Osteoblast (primary cell): ENCODE measurements around the gene CDC42BPA. TPM values are rescaled to one million over a fixed set of nuclear protein-coding genes. Genes with fewer than 3 reads are reported as not detected.
"Not testable (repeated sequence)": the region's sequence is repeated elsewhere in the genome, so short reads cannot be mapped to it uniquely, and the experiment has no call there.

Experiments
- DNase-seq: peaks from one replicate; pipeline ENCODE4 v3.0.0; 2011; ENCODE audit warnings: low spot score, mixed read lengths; ENCODE audit not compliant: insufficient read length; ENCODE audit errors: missing footprints
- H2AFZ ChIP-seq: 2 replicates; pipeline ENCODE4 v1.6.0; 2011; ENCODE audit warnings: mild to moderate bottlenecking, low read length
- H3K27ac ChIP-seq: 2 replicates; pipeline ENCODE4 v1.5.1; 2011; ENCODE audit warnings: mild to moderate bottlenecking, low read depth, low read length, moderate library complexity
- H3K27me3 ChIP-seq: 2 replicates; pipeline ENCODE4 v1.6.0; 2012; ENCODE audit warnings: mild to moderate bottlenecking, control low read depth, inconsistent platforms, low read length, moderate library complexity; ENCODE audit not compliant: insufficient read depth
- H3K36me3 ChIP-seq: 2 replicates; pipeline ENCODE4 v1.5.1; 2011; ENCODE audit warnings: mild to moderate bottlenecking, low read length, control low read depth, moderate library complexity; ENCODE audit not compliant: insufficient read depth
- H3K4me1 ChIP-seq: 2 replicates; pipeline ENCODE4 v1.5.1; 2011; ENCODE audit warnings: mild to moderate bottlenecking, low read length, control low read depth, moderate library complexity; ENCODE audit not compliant: insufficient read depth
- H3K4me2 ChIP-seq: 2 replicates; pipeline ENCODE4 v1.6.0; 2011; ENCODE audit warnings: mild to moderate bottlenecking, low read length; ENCODE audit not compliant: insufficient read depth
- H3K4me3 ChIP-seq: fragments of 200-600 bp; sonication (generic); 3 replicates; pipeline ENCODE4 v1.5.1; 2012; ENCODE audit warnings: mild to moderate bottlenecking, low read length, inconsistent platforms; ENCODE audit not compliant: insufficient read depth
- H3K79me2 ChIP-seq: 2 replicates; pipeline ENCODE4 v1.6.0; 2012; ENCODE audit warnings: mild to moderate bottlenecking, low read length, control low read depth, inconsistent platforms; ENCODE audit not compliant: insufficient read depth
- H3K9me3 ChIP-seq: 2 replicates; pipeline ENCODE4 v1.5.1; 2011; ENCODE audit warnings: low read depth, low read length, control low read depth
- H4K20me1 ChIP-seq: 2 replicates; pipeline ENCODE4 v1.6.0; 2012; ENCODE audit warnings: mild to moderate bottlenecking, low read length, control low read depth; ENCODE audit not compliant: insufficient read depth
- CTCF ChIP-seq: IDR thresholded peaks from 2 replicates; pipeline ENCODE4 v1.5.1; 2011; ENCODE audit warnings: mild to moderate bottlenecking, low read depth, low read length, moderate library complexity; ENCODE audit errors: extremely low read depth
- total RNA-seq: library from RNA; depleted of rRNA; stranded (reverse); fragments of >200 nt; gene quantifications from 2 replicates; pipeline ENCODE4 v1.2.3, GENCODE V29; 2012

CDC42BPA gene
- total RNA-seq, 1 donor, result 77.8 TPM

- H2AFZ ChIP-seq, result no peak overlapping the region
- no peaks in the 10 kb centered on the region for H3K79me2 ChIP-seq
- no peaks in the 10 kb centered on the region for H3K36me3 ChIP-seq
- no peak overlapping the region for H3K27ac ChIP-seq
- H3K27me3 ChIP-seq, result no peaks in the 10 kb centered on the region
- H3K9me3 ChIP-seq, result no peaks in the 10 kb centered on the region
- DNase-seq, result no peak
- no peaks in the 10 kb centered on the region for H4K20me1 ChIP-seq
- no peak overlapping the region for H3K4me2 ChIP-seq
- no peak for TF ChIP-seq CTCF
- no peak overlapping the region for H3K4me3 ChIP-seq
- no peaks in the 10 kb centered on the region for H3K4me1 ChIP-seq
Measured at GRCh38 chr1:227120826-227121225, 197.5 kb downstream of the CDC42BPA start.

GRCh38 chr1:227112538-227112937 is 205.8 kb downstream of the CDC42BPA start:
- peaks cover 10% of the 10 kb centered on the region for H3K36me3 ChIP-seq
- H3K27ac ChIP-seq, result no peak overlapping the region
- H3K9me3 ChIP-seq, result no peaks in the 10 kb centered on the region
- H3K27me3 ChIP-seq, result no peaks in the 10 kb centered on the region
- no peak overlapping the region for H2AFZ ChIP-seq
- no peaks in the 10 kb centered on the region for H4K20me1 ChIP-seq
- no peak for TF ChIP-seq CTCF
- H3K79me2 ChIP-seq, result no peaks in the 10 kb centered on the region
- H3K4me3 ChIP-seq, result no peak overlapping the region
- no peak for DNase-seq
- H3K4me2 ChIP-seq, result no peak overlapping the region
- H3K4me1 ChIP-seq, result no peaks in the 10 kb centered on the region

- H3K4me3 ChIP-seq, result no peak overlapping the region
- H2AFZ ChIP-seq, result no peak overlapping the region
- DNase-seq, result no peak
- H3K9me3 ChIP-seq, result no peaks in the 10 kb centered on the region
- H3K4me1 ChIP-seq, result no peaks in the 10 kb centered on the region
- no peak overlapping the region for H3K4me2 ChIP-seq
- H3K79me2 ChIP-seq, result no peaks in the 10 kb centered on the region
- H3K36me3 ChIP-seq, result peaks cover 10% of the 10 kb centered on the region
- no peak for TF ChIP-seq CTCF
- H4K20me1 ChIP-seq, result no peaks in the 10 kb centered on the region
- no peak overlapping the region for H3K27ac ChIP-seq
- H3K27me3 ChIP-seq, result no peaks in the 10 kb centered on the region
Measured at GRCh38 chr1:227111782-227112181, 206.5 kb downstream of the CDC42BPA start.

- H3K27me3 ChIP-seq, H3K4me1 ChIP-seq, H3K27ac ChIP-seq, H3K4me2 ChIP-seq, H2AFZ ChIP-seq, H4K20me1 ChIP-seq, H3K79me2 ChIP-seq, H3K9me3 ChIP-seq, H3K4me3 ChIP-seq, DNase-seq, H3K36me3 ChIP-seq: not testable (repeated sequence)
Measured at GRCh38 chr1:227105291-227105690, 213.0 kb downstream of the CDC42BPA start.

- no peak for TF ChIP-seq CTCF
- Histone ChIP-seq H3K36me3 (peaks cover 3% of the 10 kb centered on the region), H4K20me1 (no peaks in the 10 kb centered on the region), H3K27me3 (no peaks in the 10 kb centered on the region), H3K9me3 (no peaks in the 10 kb centered on the region), H3K27ac (no peak overlapping the region), H3K4me2 (no peak overlapping the region), H3K79me2 (no peaks in the 10 kb centered on the region), H2AFZ (no peak overlapping the region), H3K4me3 (no peak overlapping the region), H3K4me1 (no peaks in the 10 kb centered on the region)
- no peak for DNase-seq
Measured at GRCh38 chr1:227102056-227102455, 216.2 kb downstream of the CDC42BPA start.
